Activated T-helper 2 cell treated with anti-CD3 and anti-CD28 coated beads, Interferon-gamma antibody, Interleukin-2, Interleukin-4, amounts not matched to agents 10 μg/mL and 5 μg/mL and 100 μg/mL, durations not matched to agents 14 hours and 24 hours and 36 hours (primary cell): ENCODE data around the gene PIAS1. TPM values are rescaled to one million over a fixed set of nuclear protein-coding genes. Genes with fewer than 3 reads are reported as not detected.
"Not testable (repeated sequence)": the region's sequence is repeated elsewhere in the genome, so short reads cannot be mapped to it uniquely, and the experiment has no call there.

Experiments
- DNase-seq: peaks from one replicate; pipeline ENCODE4 v3.0.0; 2021; ENCODE audit warnings: low spot score
- H3K27ac Mint-ChIP-seq: one replicate; pipeline ENCODE4 v1.8.0; 2021; ENCODE audit warnings: mixed read lengths
- H3K27me3 Mint-ChIP-seq: one replicate; pipeline ENCODE4 v1.8.0; 2021; ENCODE audit warnings: low read depth, mixed read lengths
- H3K36me3 Mint-ChIP-seq: one replicate; pipeline ENCODE4 v1.8.0; 2021; ENCODE audit warnings: low read depth, mixed read lengths
- H3K4me1 Mint-ChIP-seq: one replicate; pipeline ENCODE4 v1.8.0; 2021; ENCODE audit warnings: low read depth, mixed read lengths
- H3K4me3 Mint-ChIP-seq: one replicate; pipeline ENCODE4 v1.8.0; 2021; ENCODE audit warnings: low read depth, mild to moderate bottlenecking, moderate library complexity, mixed read lengths
- H3K9me3 Mint-ChIP-seq: one replicate; pipeline ENCODE4 v1.8.0; 2021; ENCODE audit warnings: mixed read lengths
- intact Hi-C: fragments of 100-400 bp; cut with micrococcal nuclease; formaldehyde crosslinking; loops from one replicate; pipeline ENCODE4 v1.15.1; 2023
- total RNA-seq: library from RNA; stranded (reverse); gene quantifications from 2 replicates; pipeline ENCODE4 v1.2.3, GENCODE V29; 2022

The PIAS1 gene
- total RNA-seq: 30.3 and 34.4 TPM in 2 replicates

DNA sequence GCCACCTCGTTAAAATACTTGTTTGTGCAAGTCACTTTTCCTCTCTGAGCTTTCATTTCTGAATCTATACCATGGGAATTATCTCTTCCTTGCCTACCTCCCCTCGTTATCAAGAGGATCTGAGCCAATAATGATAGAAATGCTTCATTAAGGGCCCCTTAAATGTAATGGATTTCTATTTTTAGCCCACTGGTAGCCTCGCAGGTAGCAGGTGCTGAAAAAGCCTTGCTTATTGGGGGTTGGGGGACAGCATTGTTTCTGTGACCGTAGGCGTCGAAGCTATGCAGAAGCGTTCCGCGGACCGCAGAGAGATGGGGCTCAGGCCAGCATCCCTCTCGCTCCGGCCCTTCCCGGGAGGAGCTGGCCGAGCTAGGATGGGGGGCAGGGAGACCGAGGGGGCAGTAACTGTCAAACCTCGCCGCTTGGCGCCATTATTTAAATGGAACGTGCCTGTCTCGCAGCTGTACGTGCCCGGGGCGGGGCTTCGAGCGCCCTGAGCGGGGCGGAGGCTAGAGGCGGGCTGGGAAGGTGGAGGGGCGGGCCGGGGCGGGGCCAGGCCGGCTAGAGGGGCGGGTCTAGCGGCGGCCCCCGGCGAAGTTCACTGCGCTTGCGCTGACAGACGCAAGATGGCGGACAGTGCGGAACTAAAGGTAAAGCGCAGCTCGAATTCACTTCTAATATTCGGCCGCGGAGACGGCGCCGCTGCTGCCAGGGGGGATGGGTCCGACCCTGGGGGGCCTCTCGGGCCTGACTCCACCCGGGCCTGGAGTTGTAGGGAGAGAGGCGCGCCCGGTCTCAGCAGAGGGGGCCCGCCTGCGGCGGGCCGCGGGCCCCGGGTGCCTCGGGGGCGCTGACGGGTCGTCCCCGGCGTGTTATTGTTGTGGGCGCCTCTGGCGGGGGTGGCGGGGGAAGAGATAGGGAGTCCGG, at the start of gene PIAS1:
PIAS1 (plus strand) TSS at position 615 of the 927 bp plus-strand sequence; CDS start at position 627, 12 bp downstream.
- Mint-ChIP-seq H3K9me3 (peaks cover 8% of the 10 kb centered on the region), H3K27ac (peak within 1 kb of the TSS; percentile 95), H3K4me3 (peak within 1 kb of the TSS; percentile 99), H3K4me1 (peaks cover 40% of the 10 kb centered on the region), H3K36me3 (peaks cover 6% of the 10 kb centered on the region), H3K27me3 (peaks cover 2% of the 10 kb centered on the region)
- intact Hi-C loops: loop anchor here (2.0 to 10.0 kb wide), 4 partner anchors 155 to 223 kb away; partner anchors contain the start of genes CLN6 and FEM1B
- DNase-seq: peak; percentile 89

DNA sequence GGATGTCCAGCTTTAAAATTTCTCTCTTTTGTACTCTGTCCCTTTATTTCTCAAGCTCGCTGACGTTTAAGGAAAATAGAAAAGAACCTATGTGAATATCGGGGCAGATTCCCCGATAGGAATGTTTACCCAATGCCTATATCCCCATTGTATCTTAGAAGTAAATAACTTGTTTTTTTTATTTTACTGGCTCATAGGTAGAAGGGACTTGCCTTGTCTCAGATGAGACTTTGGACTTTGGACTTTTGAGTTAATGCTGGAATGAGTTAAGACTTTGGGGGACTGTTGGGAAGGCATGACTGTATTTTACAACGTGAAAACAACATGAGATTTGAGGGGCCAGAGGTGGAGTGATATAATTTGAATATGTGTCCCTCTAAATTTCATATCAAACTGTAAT, 46.5 kb upstream of the PIAS1 start:
- intact Hi-C loops, H3K27ac Mint-ChIP-seq, H3K4me1 Mint-ChIP-seq, H3K4me3 Mint-ChIP-seq, DNase-seq, H3K36me3 Mint-ChIP-seq: not testable (repeated sequence)
- Mint-ChIP-seq H3K27me3 (peaks cover 15% of the 10 kb centered on the region), H3K9me3 (peaks cover 10% of the 10 kb centered on the region)

DNA sequence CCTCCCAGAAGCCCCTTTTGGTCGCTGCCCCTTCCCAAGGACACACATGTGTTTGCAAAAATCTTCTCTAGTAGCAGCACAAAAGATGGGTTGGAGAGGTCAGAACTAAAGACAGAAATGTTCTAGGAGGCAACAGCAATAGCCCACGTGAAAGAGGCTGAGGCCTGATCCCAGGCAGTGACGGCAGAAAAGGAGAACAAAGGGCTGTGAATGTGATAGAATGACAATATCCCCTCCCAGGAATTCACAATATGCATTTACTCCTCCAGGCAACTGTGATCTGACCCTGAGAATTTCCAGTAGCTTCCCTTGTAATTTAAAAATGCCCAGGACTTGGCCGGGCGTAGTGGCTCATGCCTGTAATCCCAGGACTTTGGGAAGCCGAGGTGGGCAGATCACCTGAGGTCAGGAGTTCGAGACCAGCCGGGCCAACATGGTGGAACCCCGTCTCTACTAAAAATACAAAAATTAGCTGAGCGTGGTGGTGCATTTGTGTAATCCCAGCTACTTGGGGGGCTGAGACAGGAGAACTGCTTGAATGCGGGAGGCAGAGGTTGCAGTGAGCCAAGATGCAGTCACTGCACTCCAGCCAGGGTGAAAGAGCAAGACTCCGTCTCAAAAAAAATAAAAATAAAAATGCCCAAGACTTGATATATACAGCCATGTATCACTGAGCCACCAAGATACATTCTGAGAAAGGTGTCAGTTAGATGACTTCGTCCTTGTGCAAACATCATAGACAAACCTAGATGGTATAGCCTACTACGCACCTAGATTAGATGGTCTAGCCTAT, 43.6 kb upstream of the PIAS1 start:
- Mint-ChIP-seq H3K36me3 (no peaks in the 10 kb centered on the region), H3K4me3 (no peak overlapping the region), H3K27me3 (peaks cover 22% of the 10 kb centered on the region), H3K9me3 (peaks cover 10% of the 10 kb centered on the region), H3K27ac (no peak overlapping the region), H3K4me1 (no peaks in the 10 kb centered on the region)
- intact Hi-C loops: no loop called here
- DNase-seq: no peak

DNA sequence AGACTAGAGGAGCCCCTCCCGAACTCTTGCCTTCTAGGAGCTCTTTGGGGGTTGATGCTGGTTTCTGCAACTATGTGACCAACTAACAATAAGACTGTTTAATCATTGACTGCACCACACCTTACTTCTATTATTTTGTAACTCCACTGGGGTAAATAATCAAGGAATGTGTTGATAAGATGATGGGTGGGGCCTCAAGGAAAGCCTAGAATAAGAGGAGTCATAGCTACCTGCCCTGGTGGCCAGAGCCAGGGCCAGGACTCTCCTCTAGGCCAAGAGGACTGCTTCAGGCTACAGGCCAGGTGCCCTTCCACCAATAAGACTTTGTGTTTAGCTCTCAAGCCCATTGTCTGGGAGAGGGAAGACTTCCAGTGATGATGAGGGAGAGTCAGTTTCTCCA, 41.2 kb upstream of the PIAS1 start:
- Mint-ChIP-seq H3K9me3 (peaks cover 3% of the 10 kb centered on the region), H3K4me3 (no peak overlapping the region), H3K36me3 (no peaks in the 10 kb centered on the region), H3K27ac (no peak overlapping the region), H3K4me1 (no peaks in the 10 kb centered on the region), H3K27me3 (peaks cover 22% of the 10 kb centered on the region)
- no peak for DNase-seq
- intact Hi-C loops: no loop called here

DNA sequence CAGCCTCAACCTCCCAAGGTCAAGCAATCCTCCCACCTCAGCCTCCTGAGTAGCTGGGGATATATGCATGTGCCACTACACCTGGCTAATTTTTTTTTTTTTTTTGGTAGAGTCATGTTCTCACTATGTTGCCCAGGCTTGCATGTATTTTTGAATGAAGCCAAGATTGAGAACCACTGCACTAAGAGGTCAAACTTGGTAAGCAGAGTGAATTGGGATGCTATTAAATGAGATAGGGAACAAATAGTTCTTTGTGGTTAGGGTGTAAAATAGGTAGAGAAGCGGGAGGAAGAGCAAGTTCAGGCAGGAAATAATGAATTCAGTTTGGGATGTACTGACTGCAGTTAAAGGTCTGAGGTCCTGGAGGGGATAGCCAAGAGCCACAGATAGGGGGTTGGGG, 39.9 kb upstream of the PIAS1 start:
- H3K27me3 Mint-ChIP-seq: peaks cover 16% of the 10 kb centered on the region
- H3K4me1 Mint-ChIP-seq: no peaks in the 10 kb centered on the region
- DNase-seq: no peak
- no peak overlapping the region for H3K27ac Mint-ChIP-seq
- no peaks in the 10 kb centered on the region for H3K9me3 Mint-ChIP-seq
- intact Hi-C loops: no loop called here
- no peaks in the 10 kb centered on the region for H3K36me3 Mint-ChIP-seq
- no peak overlapping the region for H3K4me3 Mint-ChIP-seq

DNA sequence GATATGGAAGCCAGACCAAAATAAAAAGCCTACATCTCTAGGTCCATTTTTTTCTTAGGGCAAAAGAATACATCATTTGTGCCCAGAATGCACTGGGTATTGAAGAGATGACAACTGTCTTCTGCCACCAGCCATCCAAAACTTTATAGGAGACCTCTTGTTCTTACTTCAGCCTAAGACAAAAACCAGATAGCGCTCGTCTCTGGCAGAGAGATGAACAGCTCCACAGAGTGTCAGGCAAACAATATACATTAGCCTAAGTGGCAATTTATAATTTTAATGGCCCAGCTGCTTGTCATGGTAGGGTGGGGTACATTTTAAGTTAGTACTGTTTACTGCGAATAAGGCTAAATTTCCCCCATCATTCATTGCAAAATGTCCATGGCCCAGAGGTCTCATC, 38.9 kb upstream of the PIAS1 start:
- no peak overlapping the region for H3K27ac Mint-ChIP-seq
- intact Hi-C loops: no loop called here
- no peak for DNase-seq
- H3K4me3 Mint-ChIP-seq: no peak overlapping the region
- peaks cover 11% of the 10 kb centered on the region for H3K27me3 Mint-ChIP-seq
- no peaks in the 10 kb centered on the region for H3K4me1 Mint-ChIP-seq
- H3K9me3 Mint-ChIP-seq: no peaks in the 10 kb centered on the region
- no peaks in the 10 kb centered on the region for H3K36me3 Mint-ChIP-seq

DNA sequence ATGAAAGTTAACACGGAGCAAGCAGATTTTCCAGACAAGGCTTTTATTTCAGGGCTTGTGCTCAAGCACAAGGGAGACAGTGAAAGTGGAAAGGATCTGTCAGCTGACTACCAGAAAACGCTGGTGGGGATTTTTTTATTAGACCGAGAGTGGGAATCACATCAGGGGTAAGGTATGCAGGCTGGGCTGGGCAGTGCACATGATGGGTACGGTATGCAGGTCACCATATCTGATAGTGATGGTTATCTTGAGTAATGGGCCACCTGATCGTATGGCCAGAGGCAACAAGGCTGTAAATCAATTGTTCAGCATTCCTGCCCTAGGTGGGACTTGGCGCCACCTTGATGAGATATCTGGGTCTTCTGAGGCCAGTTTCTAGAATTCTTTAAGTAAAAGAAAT, 36.9 kb upstream of the PIAS1 start:
- Mint-ChIP-seq H3K27me3 (peaks cover 11% of the 10 kb centered on the region), H3K27ac (no peak overlapping the region), H3K36me3 (no peaks in the 10 kb centered on the region), H3K9me3 (no peaks in the 10 kb centered on the region), H3K4me3 (no peak overlapping the region), H3K4me1 (no peaks in the 10 kb centered on the region)
- intact Hi-C loops: no loop called here
- DNase-seq: no peak

DNA sequence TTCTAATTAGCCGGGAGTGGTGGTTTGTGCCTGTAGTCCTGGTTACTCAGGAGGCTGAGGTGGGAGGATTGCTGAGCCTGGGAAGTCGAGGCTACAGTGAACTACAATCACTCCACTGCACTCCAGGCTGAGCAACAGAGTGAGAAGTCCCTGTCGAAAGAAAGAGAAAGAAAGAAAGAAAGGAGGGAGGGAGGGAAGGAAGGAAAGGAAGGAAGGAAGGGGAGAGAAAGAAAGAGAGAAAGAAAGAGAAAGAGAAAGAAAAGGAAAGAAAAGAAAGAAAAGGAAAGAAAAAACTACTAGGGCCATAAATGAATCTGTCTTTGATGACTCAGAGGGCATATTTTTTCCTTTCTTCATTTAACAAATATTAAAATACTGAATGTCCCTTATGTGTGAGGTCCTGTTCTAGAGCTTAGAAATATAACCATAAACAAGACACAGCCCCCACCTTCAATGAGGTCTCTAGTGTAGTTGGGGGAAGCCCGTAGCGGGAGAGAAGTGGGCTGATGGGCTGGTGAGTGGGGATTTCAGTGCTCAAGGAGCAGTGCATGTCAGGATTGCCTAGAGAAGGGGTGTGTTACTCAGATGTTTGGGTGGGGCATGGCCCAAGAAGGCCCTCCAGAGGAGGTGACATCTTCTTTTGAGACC, 35.2 kb upstream of the PIAS1 start:
- H3K27me3 Mint-ChIP-seq: peaks cover 9% of the 10 kb centered on the region
- H3K4me1 Mint-ChIP-seq: no peaks in the 10 kb centered on the region
- no peak overlapping the region for H3K27ac Mint-ChIP-seq
- DNase-seq: no peak
- H3K9me3 Mint-ChIP-seq: no peaks in the 10 kb centered on the region
- intact Hi-C loops: no loop called here
- H3K4me3 Mint-ChIP-seq: no peak overlapping the region
- no peaks in the 10 kb centered on the region for H3K36me3 Mint-ChIP-seq

DNA sequence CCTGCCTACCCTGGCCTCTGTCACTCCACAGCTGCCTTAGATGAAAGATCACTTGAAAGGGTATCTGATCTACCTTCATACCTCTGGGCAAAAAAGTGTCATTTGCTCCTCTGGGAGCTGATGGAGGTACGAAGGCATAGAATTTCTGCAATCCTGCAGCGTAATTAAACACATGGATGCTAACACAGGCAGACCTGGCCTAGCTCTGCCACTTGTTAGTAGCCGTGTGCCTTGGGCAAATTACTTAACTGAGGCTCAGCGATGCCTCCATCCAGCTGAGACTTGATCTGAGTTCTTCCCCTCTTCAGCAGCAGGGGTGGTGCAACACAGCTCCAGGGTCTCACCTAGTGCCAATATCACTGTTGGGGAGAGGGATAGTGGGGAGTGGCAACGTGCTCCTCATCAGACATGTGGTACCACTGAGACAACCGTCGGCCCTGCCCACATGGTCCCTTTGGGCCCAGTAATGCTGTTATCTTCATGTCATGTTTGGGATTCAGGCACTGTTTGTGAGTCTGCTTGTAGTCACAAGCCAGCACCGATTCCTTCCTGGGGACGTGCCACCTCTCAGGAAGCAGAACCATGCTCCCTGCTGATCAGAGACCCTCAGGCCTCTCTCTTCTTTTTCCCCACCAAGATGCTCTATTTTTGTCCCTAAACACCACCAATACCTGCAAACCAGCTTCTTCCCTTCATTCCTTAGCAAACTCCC, 34.1 kb upstream of the PIAS1 start:
- H3K36me3 Mint-ChIP-seq: no peaks in the 10 kb centered on the region
- H3K4me3 Mint-ChIP-seq: no peak overlapping the region
- DNase-seq: no peak
- H3K27me3 Mint-ChIP-seq: peaks cover 4% of the 10 kb centered on the region
- H3K9me3 Mint-ChIP-seq: no peaks in the 10 kb centered on the region
- no peaks in the 10 kb centered on the region for H3K4me1 Mint-ChIP-seq
- intact Hi-C loops: no loop called here
- no peak overlapping the region for H3K27ac Mint-ChIP-seq

DNA sequence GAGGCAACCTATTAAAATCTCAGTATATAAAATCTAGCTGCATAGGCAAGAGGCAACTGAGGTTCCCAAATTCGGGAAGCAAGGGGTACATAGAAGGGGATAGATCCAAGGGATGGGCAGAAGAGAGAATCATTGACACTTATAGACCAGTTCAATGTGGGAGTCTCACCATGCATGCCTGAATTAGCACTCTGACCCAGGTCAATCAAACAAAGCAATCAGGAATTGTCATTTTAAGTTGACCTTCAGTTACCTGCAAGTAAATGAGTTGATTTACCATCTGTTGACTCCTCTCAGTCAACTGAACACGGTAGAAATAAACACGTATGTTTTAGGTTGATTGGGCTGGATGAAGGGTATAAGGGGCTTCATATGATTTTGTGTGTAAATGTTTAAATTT, 33.4 kb upstream of the PIAS1 start:
- intact Hi-C loops: no loop called here
- DNase-seq: no peak
- H3K27me3 Mint-ChIP-seq: peaks cover 4% of the 10 kb centered on the region
- no peak overlapping the region for H3K4me3 Mint-ChIP-seq
- no peaks in the 10 kb centered on the region for H3K4me1 Mint-ChIP-seq
- no peaks in the 10 kb centered on the region for H3K9me3 Mint-ChIP-seq
- no peaks in the 10 kb centered on the region for H3K36me3 Mint-ChIP-seq
- no peak overlapping the region for H3K27ac Mint-ChIP-seq

DNA sequence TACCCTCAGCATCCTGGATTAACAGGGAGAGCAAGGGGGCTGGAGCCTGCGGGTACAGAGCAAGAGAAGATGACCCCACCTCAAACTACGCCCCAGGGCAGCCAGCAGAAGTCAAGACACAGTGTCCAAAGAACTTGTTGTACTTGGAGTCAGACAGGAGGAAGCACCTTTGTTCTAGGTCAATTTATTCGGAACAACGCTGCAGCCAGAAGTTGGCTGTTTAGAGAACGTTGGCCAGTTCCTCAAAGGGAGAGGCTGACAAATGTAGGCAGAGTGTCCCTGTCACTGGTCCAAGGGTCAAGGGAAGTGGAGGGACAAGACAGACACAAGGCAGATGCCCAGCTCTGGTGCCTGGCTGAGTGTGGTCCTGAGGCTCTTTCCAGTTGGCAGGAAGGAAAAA, 32.1 kb upstream of the PIAS1 start:
- H3K4me1 Mint-ChIP-seq: no peaks in the 10 kb centered on the region
- no peak for DNase-seq
- peaks cover 4% of the 10 kb centered on the region for H3K27me3 Mint-ChIP-seq
- H3K9me3 Mint-ChIP-seq: no peaks in the 10 kb centered on the region
- H3K36me3 Mint-ChIP-seq: no peaks in the 10 kb centered on the region
- no peak overlapping the region for H3K27ac Mint-ChIP-seq
- H3K4me3 Mint-ChIP-seq: no peak overlapping the region
- intact Hi-C loops: no loop called here

DNA sequence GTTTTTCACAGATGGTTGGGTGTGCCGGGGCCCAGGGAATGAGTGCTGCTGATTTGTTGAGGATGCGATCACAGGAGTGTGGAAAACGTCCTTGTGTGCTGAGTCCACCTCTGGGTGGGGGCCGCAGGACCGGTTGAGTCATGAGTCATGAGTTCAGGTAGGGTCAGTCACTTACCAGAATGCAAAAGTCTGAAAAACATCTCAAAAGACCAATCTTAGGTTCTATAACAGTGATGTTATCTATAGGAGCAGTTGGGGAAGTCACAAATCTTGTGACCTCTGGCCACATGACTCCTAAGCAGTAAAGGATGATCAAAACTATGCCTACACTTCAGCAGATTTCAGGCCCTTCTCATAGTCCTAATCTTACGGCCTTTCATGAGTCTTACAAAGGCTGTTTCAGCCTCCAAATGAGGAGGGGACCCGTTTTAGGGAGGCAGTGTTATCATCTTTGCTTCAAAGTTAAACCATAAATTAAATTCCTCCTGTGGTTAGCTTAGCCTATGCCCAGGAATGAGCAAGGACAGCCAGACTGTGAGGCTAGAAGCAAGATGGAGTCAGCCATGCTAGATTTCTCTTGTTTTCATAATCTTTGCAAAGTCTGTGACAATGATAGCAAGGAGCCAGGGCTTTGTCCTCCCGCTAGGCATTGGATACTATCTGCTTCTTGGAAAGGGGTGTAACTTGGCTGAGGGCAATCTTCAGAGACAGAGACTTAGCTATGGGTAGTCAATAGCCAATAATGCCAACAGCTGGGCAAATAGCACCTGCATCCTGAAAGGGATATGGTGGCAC, 30.6 kb upstream of the PIAS1 start:
- no peaks in the 10 kb centered on the region for H3K4me1 Mint-ChIP-seq
- no peak overlapping the region for H3K4me3 Mint-ChIP-seq
- no peak overlapping the region for H3K27ac Mint-ChIP-seq
- H3K36me3 Mint-ChIP-seq: no peaks in the 10 kb centered on the region
- intact Hi-C loops: no loop called here
- DNase-seq: no peak
- peaks cover 4% of the 10 kb centered on the region for H3K27me3 Mint-ChIP-seq
- no peaks in the 10 kb centered on the region for H3K9me3 Mint-ChIP-seq
